BJ (cell line): Measurements from ENCODE around the gene GPHA2. TPM values are rescaled to one million over a fixed set of nuclear protein-coding genes. Genes with fewer than 3 reads are reported as not detected.

Experiments used
- CTCF ChIA-PET: fragments of 350-600 bp; formaldehyde crosslinking; extraction: SDS; loops from one replicate; lab custom pipeline; 2021; ENCODE audit warnings: antibody characterized with exemption, inconsistent platforms; lab: Yijun Ruan, JAX
- POLR2A ChIA-PET: fragments of 300-600 bp; sonication (Branson Sonifier 250); formaldehyde crosslinking; extraction: SDS; loops from one replicate; lab custom pipeline; 2021; ENCODE audit warnings: antibody characterized with exemption; lab: Charles Lee
- DNase-seq: peaks from one replicate; pipeline ENCODE4 v3.0.0-alpha.2; 2011; ENCODE audit warnings: low read depth
- H3K27me3 ChIP-seq: 2 replicates; pipeline ENCODE4 v1.6.0; 2011; ENCODE audit warnings: low read length; ENCODE audit not compliant: control insufficient read depth, insufficient read depth
- H3K36me3 ChIP-seq: 2 replicates; pipeline ENCODE4 v1.5.1; 2011; ENCODE audit warnings: low read length; ENCODE audit not compliant: control insufficient read depth, insufficient read depth
- H3K4me3 ChIP-seq: 2 replicates; pipeline ENCODE4 v1.5.1; 2011; ENCODE audit warnings: low read depth, mild to moderate bottlenecking, control low read depth, low read length
- CTCF ChIP-seq: IDR thresholded peaks from 2 replicates; pipeline ENCODE4 v1.5.1; 2011; ENCODE audit warnings: low read depth, mild to moderate bottlenecking, control low read depth, inconsistent platforms, low read length, moderate library complexity; ENCODE audit not compliant: insufficient read depth
- polyA plus RNA-seq: library from polyadenylated mRNA; depleted of rRNA; stranded (reverse); fragments of >200 nt; gene quantifications from 2 replicates; pipeline ENCODE4 v1.2.3, GENCODE V29; 2011

Gene GPHA2
- polyA plus RNA-seq, 1 experiment: not detected

GRCh38 chr11:64916775-64917662 is 18.7 kb downstream of the GPHA2 start, which contains the start of gene ATG2A:
TSS of gene ATG2A (minus strand) at chr11:64917209. CDS start at chr11:64917135, 74 bp downstream.
- DNase-seq: peak; percentile 100
- no peak for TF ChIP-seq CTCF
- peak within 1 kb of the TSS; percentile 69 for H3K4me3 ChIP-seq
- POLR2A ChIA-PET: no interaction called here
- no peaks in the 10 kb centered on the region for H3K27me3 ChIP-seq
- H3K36me3 ChIP-seq: peaks cover 18% of the 10 kb centered on the region
- CTCF ChIA-PET: interaction anchor here (1.4 to 2.8 kb wide), 6 partner anchors 10 to 97 kb away, joined by 3 to 8 read pairs (median 6); partner anchors contain the start of gene ARL2

- Histone ChIP-seq H3K27me3 (no peaks in the 10 kb centered on the region), H3K36me3 (peaks cover 26% of the 10 kb centered on the region), H3K4me3 (peak overlapping the region; percentile 69)
- no peak for TF ChIP-seq CTCF
- CTCF ChIA-PET: interaction anchor here (1.2 to 2.8 kb wide), 5 partner anchors 21 to 201 kb away, joined by 3 to 8 read pairs (median 5); partner anchors contain the start of genes ARL2 and ZNHIT2
- POLR2A ChIA-PET: no interaction called here
- no peak for DNase-seq
Observed at GRCh38 chr11:64916040-64916774, 19.5 kb downstream of the GPHA2 start.

GRCh38 chr11:64915376-64915887 is 20.3 kb downstream of the GPHA2 start:
- POLR2A ChIA-PET: no interaction called here
- no peak for DNase-seq
- Histone ChIP-seq H3K4me3 (peak overlapping the region; percentile 69), H3K27me3 (no peaks in the 10 kb centered on the region), H3K36me3 (peaks cover 32% of the 10 kb centered on the region)
- no peak for TF ChIP-seq CTCF
- CTCF ChIA-PET: interaction anchor here (0.6 to 2.8 kb wide), 6 partner anchors 20 to 202 kb away, joined by 3 to 8 read pairs (median 4); partner anchors contain the start of genes ARL2 and ZNHIT2

GRCh38 chr11:64914123-64914522 is 21.6 kb downstream of the GPHA2 start:
- ChIA-PET CTCF (no interaction called here), POLR2A (no interaction called here)
- no peak for DNase-seq
- Histone ChIP-seq H3K4me3 (no peak overlapping the region), H3K36me3 (peaks cover 40% of the 10 kb centered on the region), H3K27me3 (no peaks in the 10 kb centered on the region)
- no peak for TF ChIP-seq CTCF
